HepG2 (cell line): ENCODE results near the gene C2. TPM values are rescaled to one million over a fixed set of nuclear protein-coding genes. Genes with fewer than 3 reads are reported as not detected.

Experiments
- AGO1 ChIP-seq: fragments of 200-400 bp; formaldehyde crosslinking; IDR thresholded peaks from 2 replicates; pipeline ENCODE4 v1.6.1; 2017; ENCODE audit warnings: mild to moderate bottlenecking, low read depth, low read length, moderate library complexity; ENCODE audit not compliant: poor library complexity, severe bottlenecking
- CHD2 ChIP-seq: IDR thresholded peaks from 2 replicates; pipeline ENCODE4 v1.6.1; 2011; ENCODE audit warnings: low read depth, low read length, improper control_type of control experiment
- ELK4 ChIP-seq: sonication (generic); formaldehyde crosslinking; IDR thresholded peaks from 2 replicates; pipeline ENCODE4 v1.9.0; 2021; ENCODE audit warnings: missing genetic modification reagents, borderline replicate concordance
- EP300 ChIP-seq, 3 experiments: sonication (generic) in 1 of 3; formaldehyde crosslinking in 1 of 3; IDR thresholded peaks; 2 replicates each; pipeline versions ENCODE4 v1.5.1 to v1.6.1; 2011 to 2020; ENCODE audit warnings: low read depth in 2 of 3, low read length in 2 of 3, borderline replicate concordance in 1 of 3, improper control_type of control experiment in 1 of 3, mild to moderate bottlenecking in 1 of 3, missing genetic modification reagents in 1 of 3, moderate library complexity in 1 of 3
- FOXK1 ChIP-seq: sonication (generic); formaldehyde crosslinking; IDR thresholded peaks from 2 replicates; pipeline ENCODE4 v1.4.0; 2020; ENCODE audit warnings: low read depth, missing genetic modification reagents, borderline replicate concordance
- GTF2F1 ChIP-seq: fragments of 150-350 bp; IDR thresholded peaks from 2 replicates; pipeline ENCODE4 v1.6.1; 2014; ENCODE audit warnings: low read length
- HMG20A ChIP-seq: IDR thresholded peaks from 2 replicates; pipeline ENCODE4 v1.6.1; 2016; ENCODE audit warnings: borderline replicate concordance
- HOXA5 ChIP-seq: sonication (generic); formaldehyde crosslinking; IDR thresholded peaks from 2 replicates; pipeline ENCODE4 v1.4.0; 2020; ENCODE audit warnings: missing genetic modification reagents
- RBFOX2 ChIP-seq: fragments of 200-400 bp; formaldehyde crosslinking; IDR thresholded peaks from 2 replicates; pipeline ENCODE4 v1.6.1; 2017; ENCODE audit warnings: low read depth, mild to moderate bottlenecking, low read length
- RCOR2 ChIP-seq: IDR thresholded peaks from 2 replicates; pipeline ENCODE4 v1.6.1; 2016; ENCODE audit warnings: missing biosample characterization, missing genetic modification reagents
- SIX4 ChIP-seq: sonication (generic); formaldehyde crosslinking; IDR thresholded peaks from 2 replicates; pipeline ENCODE4 v1.4.0; 2020; ENCODE audit warnings: missing genetic modification reagents
- SMAD1 ChIP-seq: sonication (generic); formaldehyde crosslinking; IDR thresholded peaks from 2 replicates; pipeline ENCODE4 v1.4.0; 2020; ENCODE audit warnings: missing genetic modification reagents, low read depth, mild to moderate bottlenecking, borderline replicate concordance
- SRSF1 ChIP-seq: fragments of 200-400 bp; formaldehyde crosslinking; optimal IDR thresholded peaks from 2 replicates; pipeline ENCODE3; 2017; ENCODE audit warnings: mild to moderate bottlenecking, low read depth, low read length, moderate library complexity
- SRSF4 ChIP-seq: fragments of 200-400 bp; formaldehyde crosslinking; IDR thresholded peaks from one replicate; pipeline ENCODE4 v1.6.1; 2018; ENCODE audit warnings: mild to moderate bottlenecking, low read depth, low read length, moderate library complexity; ENCODE audit not compliant: poor library complexity, severe bottlenecking
- STAT5B ChIP-seq: sonication (generic); formaldehyde crosslinking; IDR thresholded peaks from 2 replicates; pipeline ENCODE4 v1.4.0; 2020; ENCODE audit warnings: missing genetic modification reagents
- UBTF ChIP-seq: sonication (generic); formaldehyde crosslinking; IDR thresholded peaks from 2 replicates; pipeline ENCODE4 v1.4.0; 2020; ENCODE audit warnings: mild to moderate bottlenecking, missing genetic modification reagents
- ZBTB7A ChIP-seq: sonication (generic); formaldehyde crosslinking; IDR thresholded peaks from 2 replicates; pipeline ENCODE4 v1.8.0; 2022; ENCODE audit warnings: mild to moderate bottlenecking, missing genetic modification reagents
- ZMYM2 ChIP-seq: sonication (generic); formaldehyde crosslinking; IDR thresholded peaks from 2 replicates; pipeline ENCODE4 v1.8.0; 2022; ENCODE audit warnings: mild to moderate bottlenecking, missing genetic modification reagents
- ZNF124 ChIP-seq: sonication (generic); formaldehyde crosslinking; IDR thresholded peaks from 2 replicates; pipeline ENCODE4 v1.4.0; 2020; ENCODE audit warnings: missing genetic modification reagents
- ZNF260 ChIP-seq: sonication (generic); formaldehyde crosslinking; IDR thresholded peaks from 2 replicates; pipeline ENCODE4 v1.4.0; 2020; ENCODE audit warnings: missing genetic modification reagents, low read depth, mild to moderate bottlenecking, borderline replicate concordance
- ZNF501 ChIP-seq: sonication (generic); formaldehyde crosslinking; IDR thresholded peaks from 2 replicates; pipeline ENCODE4 v1.5.1; 2020; ENCODE audit warnings: mild to moderate bottlenecking, moderate library complexity, missing genetic modification reagents
- ZNF543 ChIP-seq: sonication (generic); formaldehyde crosslinking; IDR thresholded peaks from 2 replicates; pipeline ENCODE4 v1.4.0; 2020; ENCODE audit warnings: mild to moderate bottlenecking, missing genetic modification reagents
- ZNF639 ChIP-seq: conservative IDR thresholded peaks from 2 replicates; pipeline ENCODE4 v1.6.1; 2018; ENCODE audit warnings: missing genetic modification reagents
- ZSCAN29 ChIP-seq: sonication (generic); formaldehyde crosslinking; conservative IDR thresholded peaks from 2 replicates; pipeline ENCODE4 v1.4.0; 2020; ENCODE audit warnings: mild to moderate bottlenecking, missing genetic modification reagents
- polyA plus RNA-seq, 8 experiments: library from polyadenylated mRNA; depleted of rRNA in 3 of 8; stranded (reverse) in 7 of 8; unstranded in 1 of 8; fragments of >200 nt; fragmentation: Illumina TruSeq in 4 of 8; extraction: Trizol in 4 of 8; gene quantifications; 2 replicates each; pipeline versions ENCODE4 v1.2.1 to v1.2.3, GENCODE V29; 2011 to 2016; ENCODE audit warnings: low read depth in 4 of 8, missing spikeins in 1 of 8, mixed read lengths in 1 of 8; ENCODE audit not compliant: insufficient read depth in 1 of 8
- total RNA-seq, 5 experiments: library from RNA; depleted of rRNA; stranded (reverse); fragments of >200 nt; fragmentation: Illumina TruSeq; extraction: Trizol; gene quantifications; 2 replicates each; pipeline ENCODE4 v1.2.3, GENCODE V29; 2016; ENCODE audit warnings: low read depth in 1 of 5

The C2 gene
- total and polyA plus RNA-seq, 2 of the 13 experiments (the other 11 are each of a cell fraction or from before 2014, with no cell fraction given), result 165 to 307 TPM

GRCh38 chr6:31940256-31940664, 12.7 kb downstream of the C2 start (continued):
- TF ChIP-seq ZNF260 (CRISPR knock-in tag) (no peak), HMG20A (no peak), ELK4 (CRISPR knock-in tag) (no peak), SMAD1 (CRISPR knock-in tag) (no peak), ZSCAN29 (CRISPR knock-in tag) (no peak), SRSF1 (no peak), STAT5B (no peak), SIX4 (peak; percentile 68), HOXA5 (CRISPR knock-in tag) (no peak), ZNF639 (CRISPR knock-in tag) (no peak), ZBTB7A (no peak), RCOR2 (CRISPR knock-in tag) (peak; percentile 60; the same call in 1 of the 2 replicates), FOXK1 (no peak), CHD2 (no peak), ZNF543 (CRISPR knock-in tag) (no peak), SRSF4 (no peak), GTF2F1 (no peak), ZMYM2 (CRISPR knock-in tag) (no peak), UBTF (CRISPR knock-in tag) (no peak), ZNF501 (CRISPR knock-in tag) (no peak), ZNF124 (CRISPR knock-in tag) (no peak), AGO1 (no peak), EP300 (IDR thresholded peaks at IDR 0.05; ENCODE audit: low read depth in 2 of 2, low read length in 2 of 2) (no peak), EP300 (CRISPR knock-in tag; IDR thresholded peaks at IDR 0.05; ENCODE audit: borderline replicate concordance) (0 out of 2 replicates have a peak, but pooled peaks have one; percentile 25), RBFOX2 (no peak)
